GM18858 (cell line): ENCODE data around the gene SCAF8.
"Not testable (repeated sequence)": the region's sequence is repeated elsewhere in the genome, so short reads cannot be mapped to it uniquely, and the experiment has no call there.

Experiments used
- ATAC-seq: cut with Tn5 transposase; IDR thresholded peaks from one replicate; pipeline ENCODE4 v1.9.1; 2021; ENCODE audit not compliant: unreplicated experiment

The SCAF8 gene

GRCh38 chr6:154733183-154733625 is at the start of gene SCAF8:
Gene SCAF8, plus strand, starts transcription at chr6:154733416. Its CDS starts 485 bp downstream, at chr6:154733901.
- ATAC-seq: peak; percentile 64

- ATAC-seq: peak; percentile 98
Measured at GRCh38 chr6:154683756-154684523, 49.3 kb upstream of the SCAF8 start.

- no peak for ATAC-seq
Measured at GRCh38 chr6:154686162-154686561, 47.1 kb upstream of the SCAF8 start.

- ATAC-seq: peak; percentile 72
Measured at GRCh38 chr6:154689493-154690255, 43.5 kb upstream of the SCAF8 start.

- ATAC-seq: no peak
Measured at GRCh38 chr6:154690857-154691256, 42.4 kb upstream of the SCAF8 start.

- no peak for ATAC-seq
Measured at GRCh38 chr6:154696661-154697060, 36.6 kb upstream of the SCAF8 start.

- no peak for ATAC-seq
Measured at GRCh38 chr6:154703124-154703523, 30.1 kb upstream of the SCAF8 start.

- ATAC-seq: no peak
Measured at GRCh38 chr6:154705471-154706113, 27.6 kb upstream of the SCAF8 start.

- ATAC-seq: no peak
Measured at GRCh38 chr6:154706389-154706788, 26.8 kb upstream of the SCAF8 start.

- no peak for ATAC-seq
Measured at GRCh38 chr6:154709621-154710020, 23.6 kb upstream of the SCAF8 start.

GRCh38 chr6:154710689-154711088 is 22.5 kb upstream of the SCAF8 start:
- no peak for ATAC-seq

GRCh38 chr6:154715446-154715845 is 17.8 kb upstream of the SCAF8 start:
- ATAC-seq: no peak

GRCh38 chr6:154716350-154716749 is 16.9 kb upstream of the SCAF8 start:
- not testable (repeated sequence) for ATAC-seq

GRCh38 chr6:154719433-154719832 is 13.8 kb upstream of the SCAF8 start:
- no peak for ATAC-seq

- no peak for ATAC-seq
Measured at GRCh38 chr6:154719854-154720253, 13.4 kb upstream of the SCAF8 start.

GRCh38 chr6:154721460-154721859 is 11.8 kb upstream of the SCAF8 start:
- ATAC-seq: no peak

GRCh38 chr6:154726887-154727286 is 6.3 kb upstream of the SCAF8 start:
- no peak for ATAC-seq

- ATAC-seq: no peak
Measured at GRCh38 chr6:154731296-154732218, 1.7 kb upstream of the SCAF8 start.

GRCh38 chr6:154732538-154733182 is 556 bp upstream of the SCAF8 start:
- ATAC-seq: no peak
